Mammary epithelial cell (primary cell): ENCODE measurements around the gene SMIM31.

ENCODE experiments used
- CTCF ChIP-seq, 2 donors: IDR thresholded peaks in 1 of 2; conservative IDR thresholded peaks in 1 of 2; 2 replicates each; pipeline ENCODE4 v1.5.1; 2011 to 2012; ENCODE audit warnings: inconsistent platforms in 2 of 2, low read length in 2 of 2, mild to moderate bottlenecking in 2 of 2, control low read depth in 1 of 2, low read depth in 1 of 2; ENCODE audit not compliant: insufficient read depth in 1 of 2; ENCODE audit errors: extremely low read depth in 1 of 2
- EZH2 ChIP-seq: IDR thresholded peaks from 2 replicates; pipeline ENCODE4 v1.6.1; 2012; ENCODE audit warnings: low read length, inconsistent platforms, borderline replicate concordance

- TF ChIP-seq EZH2 (no peak), CTCF (conservative IDR thresholded peaks at IDR 0.05 in 1 of 2, IDR thresholded peaks at IDR 0.05 in 1 of 2; ENCODE audit: extremely low read depth in 1 of 2, insufficient read depth in 1 of 2, low read depth in 1 of 2, low read length in 2 of 2) (no peak)
Observed at GRCh38 chr4:164770010-164770724, 16.2 kb downstream of the SMIM31 start.
